ENCODE data around the gene RIMS4.

The RIMS4 gene

DNA sequence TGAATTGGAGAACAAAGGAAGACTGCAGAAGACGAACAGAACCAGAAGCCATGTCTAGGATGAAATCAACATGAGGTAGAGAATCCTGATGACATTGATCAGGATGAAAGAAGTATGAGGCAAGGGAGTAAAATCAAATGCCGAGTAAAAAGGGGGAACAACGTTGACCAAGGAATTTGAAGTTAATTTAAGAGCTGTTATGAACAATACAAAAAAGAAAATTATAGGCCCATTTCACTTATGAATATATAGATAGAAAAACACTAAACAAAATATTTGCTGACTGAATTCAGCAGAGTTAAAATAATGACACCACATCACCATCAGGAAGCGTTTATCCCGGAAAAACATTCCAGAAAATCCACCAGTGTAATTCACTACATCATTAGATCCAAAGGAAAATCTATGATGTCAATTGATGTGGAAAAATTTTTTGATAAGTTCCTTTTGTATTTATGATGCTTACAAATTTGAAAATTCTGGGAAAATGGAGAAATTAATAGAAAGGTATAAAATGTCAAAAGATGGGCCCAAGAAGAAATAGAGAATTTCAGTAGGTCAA, 103.2 kb downstream of the RIMS4 start:
- Histone ChIP-seq H3K79me2 (ENCODE audit: low read length) (no peaks in the 10 kb centered on the region), H3F3A (ENCODE audit: insufficient read depth, low read length) (no peaks in the 10 kb centered on the region), H2AFZ (ENCODE audit: low read length) (no peak overlapping the region), H3K27ac (ENCODE audit: low read length) (no peak overlapping the region), H3K27me3 (replicated peaks; ENCODE audit: insufficient read depth, low read length) (peaks cover 91% of the 10 kb centered on the region), H3K9ac (ENCODE audit: low read length) (no peak overlapping the region), H3K9me3 (replicated peaks; ENCODE audit: insufficient read depth, low read length) (no peaks in the 10 kb centered on the region), H3K9me2 (replicated peaks; ENCODE audit: insufficient read depth, low read length) (no peaks in the 10 kb centered on the region), H4K20me1 (ENCODE audit: insufficient read depth, low read length) (0 out of 2 replicates have a peak, but pooled peaks cover 4% of the 10 kb centered on the region), H3K36me3 (replicated peaks; ENCODE audit: insufficient read depth, low read length) (no peaks in the 10 kb centered on the region), H3K4me1 (ENCODE audit: low read length) (no peaks in the 10 kb centered on the region), H3K4me3 (ENCODE audit: low read length) (no peak overlapping the region), H3K4me2 (ENCODE audit: low read depth, low read length) (no peak overlapping the region)
- DNase-seq = no peak
- TF ChIP-seq, protein P1, sequence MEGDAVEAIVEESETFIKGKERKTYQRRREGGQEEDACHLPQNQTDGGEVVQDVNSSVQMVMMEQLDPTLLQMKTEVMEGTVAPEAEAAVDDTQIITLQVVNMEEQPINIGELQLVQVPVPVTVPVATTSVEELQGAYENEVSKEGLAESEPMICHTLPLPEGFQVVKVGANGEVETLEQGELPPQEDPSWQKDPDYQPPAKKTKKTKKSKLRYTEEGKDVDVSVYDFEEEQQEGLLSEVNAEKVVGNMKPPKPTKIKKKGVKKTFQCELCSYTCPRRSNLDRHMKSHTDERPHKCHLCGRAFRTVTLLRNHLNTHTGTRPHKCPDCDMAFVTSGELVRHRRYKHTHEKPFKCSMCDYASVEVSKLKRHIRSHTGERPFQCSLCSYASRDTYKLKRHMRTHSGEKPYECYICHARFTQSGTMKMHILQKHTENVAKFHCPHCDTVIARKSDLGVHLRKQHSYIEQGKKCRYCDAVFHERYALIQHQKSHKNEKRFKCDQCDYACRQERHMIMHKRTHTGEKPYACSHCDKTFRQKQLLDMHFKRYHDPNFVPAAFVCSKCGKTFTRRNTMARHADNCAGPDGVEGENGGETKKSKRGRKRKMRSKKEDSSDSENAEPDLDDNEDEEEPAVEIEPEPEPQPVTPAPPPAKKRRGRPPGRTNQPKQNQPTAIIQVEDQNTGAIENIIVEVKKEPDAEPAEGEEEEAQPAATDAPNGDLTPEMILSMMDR (IDR thresholded peaks at IDR 0.05; ENCODE audit: low read length) = no peak
- TF ChIP-seq EZH2phosphoT487 (IDR thresholded peaks at IDR 0.05; ENCODE audit: low read length) (no peak), EZH2 (optimal IDR thresholded peaks at IDR 0.05; ENCODE audit: low read depth, low read length) (no peak)

DNA sequence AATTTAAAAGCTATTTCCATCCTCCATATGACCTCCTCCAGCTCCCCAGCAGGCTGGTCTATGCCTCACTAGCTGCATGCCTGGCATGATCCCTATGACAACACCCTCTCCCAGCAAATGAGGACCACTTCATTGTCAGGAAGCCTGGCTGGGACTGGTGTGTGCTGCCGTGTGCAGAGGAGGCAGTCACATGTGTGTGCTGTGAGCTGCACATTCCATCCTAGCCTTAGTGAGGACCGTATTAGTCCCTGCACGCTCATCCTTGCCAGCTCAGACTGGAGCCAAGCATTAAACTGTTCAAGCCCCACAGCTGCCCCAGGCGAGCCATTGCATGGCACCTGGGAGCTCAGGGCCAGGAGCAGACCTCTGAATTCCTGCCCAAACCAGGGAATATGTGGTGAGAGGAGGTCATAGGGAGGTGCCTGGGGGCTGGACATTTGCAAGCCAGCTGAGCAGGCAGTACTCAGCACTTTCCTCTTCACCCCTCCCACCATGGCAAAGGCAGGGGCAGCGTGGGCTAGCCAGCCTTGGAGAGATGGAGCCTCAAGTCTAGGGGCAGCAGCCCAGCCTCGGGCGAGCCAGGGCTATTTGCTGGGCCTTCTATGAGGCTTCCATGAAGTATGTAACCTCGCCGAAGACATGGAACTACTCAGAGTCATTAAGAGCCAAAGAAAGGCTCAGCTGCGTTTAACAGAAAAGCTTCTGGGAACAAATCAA, 103.9 kb downstream of the RIMS4 start:
- Histone ChIP-seq H3K27me3 (replicated peaks; ENCODE audit: insufficient read depth, low read length) (peaks cover 89% of the 10 kb centered on the region), H2AFZ (ENCODE audit: low read length) (no peak overlapping the region), H3K4me1 (ENCODE audit: low read length) (no peaks in the 10 kb centered on the region), H3K4me3 (ENCODE audit: low read length) (no peak overlapping the region), H3K79me2 (ENCODE audit: low read length) (no peaks in the 10 kb centered on the region), H3K36me3 (replicated peaks; ENCODE audit: insufficient read depth, low read length) (no peaks in the 10 kb centered on the region), H3K9me2 (replicated peaks; ENCODE audit: insufficient read depth, low read length) (no peaks in the 10 kb centered on the region), H3F3A (ENCODE audit: insufficient read depth, low read length) (no peaks in the 10 kb centered on the region), H4K20me1 (ENCODE audit: insufficient read depth, low read length) (0 out of 2 replicates have a peak, but pooled peaks cover 4% of the 10 kb centered on the region), H3K9me3 (replicated peaks; ENCODE audit: insufficient read depth, low read length) (no peaks in the 10 kb centered on the region), H3K4me2 (ENCODE audit: low read depth, low read length) (no peak overlapping the region), H3K27ac (ENCODE audit: low read length) (no peak overlapping the region), H3K9ac (ENCODE audit: low read length) (no peak overlapping the region)
- no peak for DNase-seq
- TF ChIP-seq EZH2phosphoT487 (IDR thresholded peaks at IDR 0.05; ENCODE audit: low read length) (no peak), EZH2 (optimal IDR thresholded peaks at IDR 0.05; ENCODE audit: low read depth, low read length) (no peak)
- TF ChIP-seq, protein P1 (IDR thresholded peaks at IDR 0.05; ENCODE audit: low read length) = no peak

DNA sequence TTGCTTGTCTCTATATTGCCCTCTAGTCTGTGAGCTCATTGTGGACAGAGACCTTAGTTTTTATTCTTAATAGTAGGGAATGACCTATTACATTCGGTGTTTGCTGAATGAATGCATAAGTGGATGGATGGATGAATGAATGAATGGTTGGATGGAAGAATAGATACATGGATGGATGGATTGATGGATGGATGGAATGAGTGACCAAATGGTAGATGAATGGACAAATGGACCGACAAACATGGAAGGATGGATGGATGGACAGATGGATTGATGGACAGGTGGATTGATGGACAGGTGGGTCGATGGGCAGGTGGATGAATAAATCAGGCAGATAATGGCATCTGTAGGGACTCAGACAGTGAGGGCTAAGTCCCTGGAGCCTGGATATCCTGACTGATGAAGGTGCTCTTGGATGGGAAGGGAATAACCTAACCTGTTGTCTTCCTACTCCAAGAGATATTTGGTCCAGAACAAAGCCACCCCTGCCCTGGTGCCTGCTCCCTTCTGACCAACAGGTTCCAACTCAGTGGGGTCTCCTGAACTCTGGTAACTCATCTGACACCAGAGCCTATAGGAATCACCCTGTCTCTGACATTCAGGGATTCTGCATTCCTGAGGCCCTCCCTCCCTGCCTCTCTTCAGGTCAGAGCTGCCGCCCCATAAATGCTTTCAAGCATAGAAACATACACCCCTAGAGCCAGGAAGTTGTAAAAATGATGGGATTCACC, 104.8 kb downstream of the RIMS4 start:
- no peaks in the 10 kb centered on the region for H3K9me2 ChIP-seq (replicated peaks; ENCODE audit: insufficient read depth, low read length)
- no peaks in the 10 kb centered on the region for H3F3A ChIP-seq (ENCODE audit: insufficient read depth, low read length)
- H3K9me3 ChIP-seq (replicated peaks; ENCODE audit: insufficient read depth, low read length) = no peaks in the 10 kb centered on the region
- H3K79me2 ChIP-seq (ENCODE audit: low read length) = no peaks in the 10 kb centered on the region
- no peak overlapping the region for H3K9ac ChIP-seq (ENCODE audit: low read length)
- TF ChIP-seq EZH2 (optimal IDR thresholded peaks at IDR 0.05; ENCODE audit: low read depth, low read length) = no peak
- no peak for TF ChIP-seq EZH2phosphoT487 (IDR thresholded peaks at IDR 0.05; ENCODE audit: low read length)
- TF ChIP-seq, protein P1 (IDR thresholded peaks at IDR 0.05; ENCODE audit: low read length) = no peak
- no peak for DNase-seq
- no peak overlapping the region for H3K27ac ChIP-seq (ENCODE audit: low read length)
- no peak overlapping the region for H3K4me3 ChIP-seq (ENCODE audit: low read length)
- 0 out of 2 replicates have a peak, but pooled peaks cover 4% of the 10 kb centered on the region for H4K20me1 ChIP-seq (ENCODE audit: insufficient read depth, low read length)
- H3K27me3 ChIP-seq (replicated peaks; ENCODE audit: insufficient read depth, low read length) = peaks cover 89% of the 10 kb centered on the region
- no peak overlapping the region for H2AFZ ChIP-seq (ENCODE audit: low read length)
- no peaks in the 10 kb centered on the region for H3K36me3 ChIP-seq (replicated peaks; ENCODE audit: insufficient read depth, low read length)
- H3K4me1 ChIP-seq (ENCODE audit: low read length) = no peaks in the 10 kb centered on the region
- no peak overlapping the region for H3K4me2 ChIP-seq (ENCODE audit: low read depth, low read length)

Measured in MM.1S (cell line).